ENCODE results near the gene DYNC1I1. TPM values are rescaled to one million over a fixed set of nuclear protein-coding genes. Genes with fewer than 3 reads are reported as not detected.

DYNC1I1 gene
- 7.9 and 11.9 TPM in 2 replicates for total RNA-seq (2014; rRNA removed; shearing (Covaris generic))

DNA sequence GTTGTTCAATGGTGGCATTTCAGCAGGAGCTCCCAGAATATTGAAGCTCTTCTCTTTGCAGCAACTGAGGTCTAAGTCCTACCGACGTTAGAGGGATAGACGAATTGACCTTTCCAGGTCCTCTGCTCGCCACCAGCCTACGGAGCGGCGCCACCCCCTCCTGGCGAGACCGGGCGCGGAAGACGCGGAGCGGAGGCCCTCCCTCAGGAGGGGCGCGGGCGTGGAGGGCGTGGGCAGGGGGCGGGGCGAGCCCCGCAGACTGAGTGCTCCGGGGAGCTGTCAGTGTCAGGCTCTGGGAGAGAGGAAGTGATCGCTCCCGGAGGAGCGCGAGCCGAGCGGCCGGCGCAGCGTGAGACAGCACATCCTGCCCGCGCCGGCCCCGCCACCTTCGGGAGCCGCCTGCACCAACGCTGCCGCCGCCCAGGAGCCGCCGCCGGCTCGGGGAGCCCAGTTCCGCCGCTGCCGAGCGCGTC lies at the start of gene DYNC1I1:
TSS of gene DYNC1I1 (plus strand) at position 257 of the 473 bp plus-strand sequence. CDS start 32,176 bp downstream, outside the sequence.
- Histone ChIP-seq H3K4me1 (peaks cover 19% of the 10 kb centered on the region), H3K9me3 (replicated peaks) (no peaks in the 10 kb centered on the region), H3K27me3 (no peaks in the 10 kb centered on the region), H3K36me3 (no peaks in the 10 kb centered on the region), H3K27ac (peak within 1 kb of the TSS; percentile 14; the same call in 1 of the 2 replicates), H3K4me3 (peak within 1 kb of the TSS; percentile 67)
- peak; percentile 87 to 89 for DNase-seq

DNA sequence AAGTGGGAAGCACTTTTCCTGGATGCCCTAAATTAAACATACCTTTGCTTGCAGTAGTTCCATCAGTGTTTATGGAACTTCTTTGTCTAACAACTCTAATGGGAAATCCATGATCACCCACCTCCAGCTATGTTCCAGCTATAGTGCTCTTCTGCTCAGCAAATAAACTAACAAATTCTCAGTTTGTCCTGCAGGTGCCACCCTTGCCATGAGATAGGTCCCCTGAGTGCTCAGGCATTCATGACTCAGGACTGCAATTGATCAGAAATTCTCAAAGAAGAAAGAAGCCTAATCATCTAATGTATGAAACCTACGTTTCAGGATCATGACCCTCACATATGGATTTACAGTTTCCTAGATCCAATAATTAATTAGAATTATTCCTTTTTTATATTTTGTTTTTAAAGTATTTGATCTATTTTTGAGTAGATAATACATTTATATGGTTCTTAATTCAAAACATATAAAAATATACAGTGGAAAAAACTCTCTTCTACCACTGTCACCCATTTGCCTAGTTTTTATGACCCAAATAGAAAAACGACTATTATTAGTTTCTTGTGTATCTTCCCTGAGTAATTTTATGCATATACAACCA lies 48.7 kb upstream of the DYNC1I1 start:
- Histone ChIP-seq H3K27me3 (no peaks in the 10 kb centered on the region), H3K4me1 (peaks cover 16% of the 10 kb centered on the region), H3K9me3 (replicated peaks) (no peaks in the 10 kb centered on the region), H3K27ac (no peak overlapping the region), H3K4me3 (no peak overlapping the region), H3K36me3 (no peaks in the 10 kb centered on the region)
- peak; percentile 68 to 89 for DNase-seq

DNA sequence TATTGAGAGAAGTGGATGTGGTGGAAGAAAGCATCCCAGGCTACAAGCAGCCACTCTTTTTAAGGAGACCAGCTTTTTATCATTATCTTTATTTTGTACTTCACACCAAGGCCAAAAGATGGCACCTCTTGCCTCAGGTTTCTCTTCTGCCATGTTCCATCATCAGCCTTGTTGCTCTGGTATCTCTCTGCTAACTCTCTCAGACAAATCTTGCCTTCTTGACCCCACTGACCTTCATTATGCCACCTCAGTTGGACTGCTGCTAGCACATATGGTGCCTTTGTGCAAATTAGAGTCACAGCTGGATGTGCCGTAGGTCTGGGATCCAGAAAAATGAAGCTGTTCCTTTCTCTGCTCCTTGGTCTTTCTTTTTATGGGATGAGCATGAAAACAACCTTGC lies 47.1 kb upstream of the DYNC1I1 start:
- Histone ChIP-seq H3K27me3 (no peaks in the 10 kb centered on the region), H3K27ac (no peak overlapping the region), H3K4me1 (peaks cover 13% of the 10 kb centered on the region), H3K4me3 (no peak overlapping the region), H3K36me3 (no peaks in the 10 kb centered on the region), H3K9me3 (replicated peaks) (no peaks in the 10 kb centered on the region)
- DNase-seq = peak; percentile 19 to 74

DNA sequence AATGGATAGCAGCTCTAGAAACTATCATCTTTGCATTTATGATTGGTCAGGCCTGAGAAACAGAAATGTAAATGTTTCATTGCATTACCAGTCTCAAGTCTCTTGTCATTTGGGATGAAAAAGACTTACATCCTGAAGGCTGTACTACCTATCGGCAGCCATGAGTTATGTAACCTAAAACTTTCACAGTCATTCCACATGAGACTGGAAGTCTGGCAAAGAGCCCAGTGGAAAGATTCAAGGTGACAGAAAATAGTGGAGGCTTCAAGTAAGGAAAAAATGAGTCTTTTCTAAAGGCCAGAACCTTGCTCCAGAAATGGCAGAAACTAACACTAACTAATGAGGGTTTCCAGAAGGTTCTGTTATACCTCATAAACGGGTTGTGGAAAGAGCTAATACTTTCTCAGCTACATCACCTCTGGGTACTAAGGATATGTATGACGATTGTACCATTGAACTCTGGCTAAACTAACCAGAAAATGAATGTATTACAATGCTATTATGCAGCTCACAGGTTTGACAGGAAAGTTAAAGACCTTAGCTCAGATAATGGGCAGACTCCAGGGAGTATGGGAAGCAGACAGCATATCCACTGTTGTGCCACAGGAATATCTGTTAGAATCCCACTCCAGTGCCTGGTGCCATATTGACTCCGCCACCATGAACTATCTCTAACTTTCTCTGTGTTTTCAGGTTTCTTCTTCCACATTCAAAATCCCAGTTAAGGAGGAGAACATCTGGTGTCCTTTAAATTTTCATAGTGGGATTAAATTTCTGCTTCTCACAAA lies 41.7 kb upstream of the DYNC1I1 start:
- H3K4me3 ChIP-seq = no peak overlapping the region
- peaks cover 20% of the 10 kb centered on the region for H3K4me1 ChIP-seq
- peak; percentile 35 to 73 for DNase-seq
- no peak overlapping the region for H3K27ac ChIP-seq
- H3K27me3 ChIP-seq = no peaks in the 10 kb centered on the region
- no peaks in the 10 kb centered on the region for H3K9me3 ChIP-seq (replicated peaks)
- H3K36me3 ChIP-seq = no peaks in the 10 kb centered on the region

GRCh38 chr7:95736635-95737034 lies 35.7 kb upstream of the DYNC1I1 start:
- H3K9me3 ChIP-seq (replicated peaks) = no peaks in the 10 kb centered on the region
- H3K4me3 ChIP-seq = no peak overlapping the region
- H3K36me3 ChIP-seq = no peaks in the 10 kb centered on the region
- no peak overlapping the region for H3K27ac ChIP-seq
- peak in 1 of 2 experiments; percentile 40 for DNase-seq
- H3K27me3 ChIP-seq = no peaks in the 10 kb centered on the region
- no peaks in the 10 kb centered on the region; the same call in 1 of the 2 replicates for H3K4me1 ChIP-seq

DNA sequence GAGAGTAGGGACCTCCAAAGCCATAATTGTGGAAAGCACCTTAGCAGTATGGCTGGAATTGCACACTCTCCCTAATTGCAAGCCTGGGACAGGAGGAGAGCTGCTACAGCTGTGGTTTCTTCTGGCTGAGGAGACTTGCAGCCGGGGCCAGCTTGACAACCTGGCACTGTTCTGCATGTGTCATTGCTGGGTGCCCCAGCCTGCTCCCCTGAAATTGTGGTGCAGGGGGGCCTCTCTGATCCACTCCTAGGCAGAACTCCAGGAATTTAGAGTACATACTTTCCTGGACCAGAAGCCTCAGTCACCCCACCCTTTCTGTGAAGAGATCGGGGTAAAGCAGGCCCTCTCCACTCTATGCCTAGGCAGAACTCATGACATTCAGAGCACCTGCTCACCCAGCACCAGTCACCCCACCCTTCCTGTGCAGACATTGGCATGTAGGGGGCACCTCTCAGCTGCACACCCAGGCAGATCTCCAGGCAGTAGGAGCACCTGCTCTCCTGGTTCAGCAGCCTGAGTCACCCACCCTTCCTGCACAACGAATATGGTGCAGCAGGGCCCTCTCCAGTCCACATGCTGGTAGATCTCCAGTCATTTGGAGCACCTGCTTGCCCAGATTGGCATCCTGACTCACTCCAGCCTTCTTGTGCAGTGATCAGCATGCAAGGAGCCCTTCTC lies 34.4 kb upstream of the DYNC1I1 start:
- H3K27ac ChIP-seq = no peak overlapping the region
- DNase-seq = peak in 1 of 2 experiments; percentile 19
- H3K36me3 ChIP-seq = no peaks in the 10 kb centered on the region
- H3K4me1 ChIP-seq = no peaks in the 10 kb centered on the region; the same call in 1 of the 2 replicates
- H3K9me3 ChIP-seq (replicated peaks) = no peaks in the 10 kb centered on the region
- no peaks in the 10 kb centered on the region for H3K27me3 ChIP-seq
- no peak overlapping the region for H3K4me3 ChIP-seq

- Histone ChIP-seq H3K27me3 (no peaks in the 10 kb centered on the region), H3K9me3 (replicated peaks) (no peaks in the 10 kb centered on the region), H3K27ac (no peak overlapping the region), H3K4me3 (no peak overlapping the region), H3K36me3 (no peaks in the 10 kb centered on the region), H3K4me1 (no peaks in the 10 kb centered on the region)
- no peak for DNase-seq
Measured at GRCh38 chr7:95749044-95749443, 23.3 kb upstream of the DYNC1I1 start.

- Histone ChIP-seq H3K4me3 (no peak overlapping the region), H3K27ac (no peak overlapping the region)
Measured at GRCh38 chr7:95749515-95749914, 22.8 kb upstream of the DYNC1I1 start.

GRCh38 chr7:95753440-95753839 lies 18.9 kb upstream of the DYNC1I1 start:
- peaks cover 9% of the 10 kb centered on the region; the same call in 1 of the 2 replicates for H3K4me1 ChIP-seq
- no peak for DNase-seq
- no peaks in the 10 kb centered on the region for H3K27me3 ChIP-seq
- H3K9me3 ChIP-seq (replicated peaks) = 0 out of 2 replicates have a peak, but pooled peaks cover 3% of the 10 kb centered on the region
- H3K4me3 ChIP-seq = no peak overlapping the region
- H3K36me3 ChIP-seq = no peaks in the 10 kb centered on the region
- H3K27ac ChIP-seq = no peak overlapping the region

More at GRCh38 chr7:95749515-95749914, 22.8 kb upstream of the DYNC1I1 start:
- DNase-seq = no peak
- H3K4me1 ChIP-seq = no peaks in the 10 kb centered on the region
- H3K36me3 ChIP-seq = no peaks in the 10 kb centered on the region
- H3K27me3 ChIP-seq = no peaks in the 10 kb centered on the region
- H3K9me3 ChIP-seq (replicated peaks) = 0 out of 2 replicates have a peak, but pooled peaks cover under 1% of the 10 kb centered on the region

DNA sequence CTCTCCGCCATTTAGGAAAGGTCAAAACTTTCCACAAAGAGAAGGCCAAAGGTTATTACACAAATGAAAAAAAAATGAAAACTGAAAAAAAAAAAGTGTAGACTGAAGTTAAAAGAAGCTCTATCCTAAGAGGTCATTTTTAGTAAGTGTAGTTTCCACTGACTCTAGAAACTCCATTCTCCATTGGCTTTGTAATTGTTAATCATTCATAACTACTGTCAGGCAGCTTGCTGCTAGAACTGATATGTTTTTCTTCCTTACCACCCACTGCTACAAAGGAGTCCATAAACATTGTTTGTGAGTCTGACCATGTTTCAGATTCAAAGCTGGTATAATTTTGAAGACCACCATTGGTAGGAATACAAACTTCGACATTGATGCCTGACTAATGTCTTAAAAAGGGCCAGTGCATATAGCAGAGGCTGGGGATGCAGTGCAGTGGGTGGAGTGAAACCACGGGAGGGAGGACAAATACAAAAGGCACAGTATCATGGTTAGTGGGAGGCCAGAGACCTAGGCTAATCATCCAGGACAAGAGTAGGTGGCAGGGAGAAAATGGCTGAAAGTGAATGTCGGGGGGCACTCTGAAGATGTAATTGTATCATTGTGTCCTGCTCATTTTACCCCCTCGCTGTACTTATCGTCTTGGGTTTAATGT lies 16.9 kb upstream of the DYNC1I1 start:
- H3K27me3 ChIP-seq = no peaks in the 10 kb centered on the region
- peaks cover 14% of the 10 kb centered on the region for H3K4me1 ChIP-seq
- H3K9me3 ChIP-seq (replicated peaks) = peaks cover 3% of the 10 kb centered on the region; the same call in 1 of the 2 replicates
- no peak overlapping the region for H3K4me3 ChIP-seq
- H3K36me3 ChIP-seq = no peaks in the 10 kb centered on the region
- H3K27ac ChIP-seq = no peak overlapping the region
- DNase-seq = no peak

DNA sequence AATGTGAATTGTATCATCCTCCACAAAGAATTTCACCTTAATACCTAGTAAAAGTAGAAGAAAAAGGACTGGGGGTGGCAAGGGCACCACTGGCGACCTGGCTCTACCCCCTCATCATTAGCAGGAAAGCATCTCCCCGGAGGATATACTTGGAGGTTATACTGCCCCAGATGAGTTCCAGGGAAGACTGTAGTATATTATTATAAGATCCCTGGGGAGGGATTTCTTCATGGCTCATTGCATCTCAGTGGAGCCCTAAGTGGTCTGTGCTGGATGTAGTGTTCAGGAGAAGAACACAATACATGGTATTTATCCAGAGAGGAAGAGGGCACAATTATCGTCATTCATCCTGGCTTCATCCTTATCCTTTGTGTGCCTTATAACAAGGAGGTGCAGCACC lies 14.2 kb upstream of the DYNC1I1 start:
- peak; percentile 34 to 80 for DNase-seq
- Histone ChIP-seq H3K9me3 (replicated peaks) (peaks cover 5% of the 10 kb centered on the region; the same call in 1 of the 2 replicates), H3K27ac (no peak overlapping the region), H3K36me3 (no peaks in the 10 kb centered on the region), H3K4me3 (no peak overlapping the region), H3K4me1 (peaks cover 14% of the 10 kb centered on the region), H3K27me3 (no peaks in the 10 kb centered on the region)

DNA sequence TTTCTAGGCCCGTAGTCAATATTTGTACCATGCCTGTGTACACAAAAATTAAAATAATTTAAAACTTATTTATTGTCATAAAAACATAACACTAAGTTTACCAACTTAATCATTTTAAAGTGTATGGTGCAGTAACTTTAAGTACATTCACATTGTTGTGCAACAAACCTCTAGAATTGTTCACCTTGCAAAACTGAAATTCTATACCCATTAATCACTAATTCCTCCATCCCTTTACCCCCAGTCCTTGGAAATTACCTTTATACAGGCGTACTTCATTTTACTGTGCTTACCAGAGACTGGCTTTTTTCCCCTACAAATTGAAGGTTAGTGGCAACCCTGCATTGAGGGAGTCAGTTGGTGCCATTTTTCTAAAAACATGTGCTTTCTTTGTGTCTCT lies 6.3 kb upstream of the DYNC1I1 start:
- Histone ChIP-seq H3K36me3 (no peaks in the 10 kb centered on the region), H3K27me3 (no peaks in the 10 kb centered on the region), H3K9me3 (replicated peaks) (0 out of 2 replicates have a peak, but pooled peaks cover 2% of the 10 kb centered on the region)

GRCh38 chr7:95766657-95767056 lies 5.7 kb upstream of the DYNC1I1 start:
- DNase-seq = no peak
- Histone ChIP-seq H3K36me3 (no peaks in the 10 kb centered on the region), H3K4me1 (no peaks in the 10 kb centered on the region), H3K9me3 (replicated peaks) (0 out of 2 replicates have a peak, but pooled peaks cover 2% of the 10 kb centered on the region), H3K27ac (no peak overlapping the region), H3K27me3 (no peaks in the 10 kb centered on the region), H3K4me3 (no peak overlapping the region)

More for the DNA sequence above, 6.3 kb upstream of the DYNC1I1 start:
- no peak for DNase-seq
- Histone ChIP-seq H3K4me1 (no peaks in the 10 kb centered on the region), H3K4me3 (no peak overlapping the region), H3K27ac (no peak overlapping the region)
